GM18907 (cell line): ENCODE measurements around the gene NR1I3.
"Not testable (repeated sequence)": the region's sequence is repeated elsewhere in the genome, so short reads cannot be mapped to it uniquely, and the experiment has no call there.

Experiments used
- ATAC-seq: cut with Tn5 transposase; IDR thresholded peaks from one replicate; pipeline ENCODE4 v1.9.1; 2021; ENCODE audit warnings: mild to moderate bottlenecking, moderate library complexity; ENCODE audit not compliant: unreplicated experiment

The NR1I3 gene

DNA sequence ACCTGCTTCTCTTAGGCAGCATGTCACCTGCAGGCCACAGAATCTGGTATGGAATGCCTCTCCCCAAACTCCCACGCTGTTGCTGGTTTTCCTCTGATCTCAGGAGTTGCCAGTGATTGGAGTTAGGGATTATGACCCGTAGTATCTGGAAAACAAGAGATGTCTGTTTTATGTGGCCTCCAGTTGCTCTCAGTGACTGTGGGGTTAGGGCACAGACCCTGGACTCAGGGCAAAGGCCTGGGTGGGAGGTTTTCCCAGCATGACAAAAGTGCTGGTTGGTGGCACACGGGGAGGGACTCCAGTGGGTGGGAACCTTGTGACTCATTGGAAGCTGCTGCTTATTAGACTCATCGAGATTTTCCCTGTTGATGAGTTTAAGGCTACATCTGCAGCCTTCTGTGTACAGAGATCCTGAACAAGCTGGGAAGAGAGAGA is at the start of gene NR1I3:
Gene NR1I3, minus strand, starts transcription at position 165 of the 435 bp plus-strand sequence. CDS start 1,638 bp downstream, outside the sequence.
- ATAC-seq, result no peak

DNA sequence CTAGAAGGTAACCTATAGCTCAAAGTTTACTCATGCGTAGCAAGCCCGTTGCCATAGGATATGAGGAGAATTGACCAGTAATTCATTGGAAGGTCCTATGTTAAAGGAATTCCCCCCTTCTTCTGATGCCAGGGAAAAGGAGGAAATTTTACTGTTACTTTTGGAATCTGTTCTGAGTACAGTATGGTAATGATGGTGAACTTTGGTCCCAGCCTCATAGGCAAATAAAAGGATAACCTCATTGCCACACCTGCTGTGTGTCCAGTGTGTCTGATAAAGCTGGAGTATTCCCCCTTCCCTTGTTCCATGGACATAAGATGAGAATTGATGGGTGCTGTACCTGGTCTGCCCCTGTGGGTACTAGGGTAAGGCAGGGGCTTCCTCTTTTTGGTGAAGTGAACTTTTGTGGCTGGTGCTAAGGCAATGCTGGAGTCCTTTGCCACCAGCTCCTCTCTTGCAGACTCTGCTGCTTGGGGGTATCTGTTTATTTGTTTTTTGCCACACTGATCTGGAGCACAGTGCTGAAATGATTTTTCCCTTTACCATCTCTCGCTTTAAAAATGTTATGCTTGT is 49.6 kb upstream of the NR1I3 start:
- no peak for ATAC-seq

DNA sequence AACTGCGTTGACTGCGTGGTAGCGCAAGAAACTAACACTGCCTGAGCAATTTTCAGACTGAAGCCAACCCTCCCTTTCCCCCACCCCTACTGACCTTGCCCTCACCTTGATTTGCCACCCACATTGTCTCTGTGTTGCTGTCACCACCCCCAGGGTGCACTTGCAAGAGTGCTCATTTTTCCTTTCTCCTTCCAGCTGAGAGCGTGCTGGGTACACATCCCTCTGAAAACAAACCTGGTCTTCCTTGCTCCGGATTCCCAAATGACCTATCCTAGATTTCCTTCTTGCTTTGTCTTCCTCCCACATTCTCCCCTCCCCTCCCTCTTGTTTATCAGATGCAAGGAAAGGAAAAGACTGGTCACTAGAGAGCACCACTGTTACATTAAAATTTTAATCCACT is 47.5 kb upstream of the NR1I3 start:
- ATAC-seq, result no peak

GRCh38 chr1:161285113-161285512 is 47.1 kb upstream of the NR1I3 start:
- ATAC-seq, result no peak

DNA sequence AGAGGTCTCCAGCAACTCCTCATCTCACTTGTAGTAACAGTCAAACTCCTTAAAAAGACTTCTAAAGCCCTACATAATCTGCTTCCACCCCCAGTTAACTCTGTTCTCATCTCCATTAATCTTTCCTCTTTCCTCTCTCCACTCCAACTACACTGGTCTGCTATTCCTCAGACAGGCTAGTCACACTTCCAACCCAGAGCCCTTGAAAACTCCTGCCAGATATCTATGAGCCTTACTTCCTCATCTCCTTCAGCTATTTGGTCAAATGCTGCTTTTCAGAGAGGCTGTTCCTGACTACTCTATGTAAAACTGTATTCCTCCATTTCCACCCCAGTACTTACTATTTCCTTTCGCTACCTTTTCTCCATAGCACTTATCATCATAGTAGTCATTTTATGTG is 45.0 kb upstream of the NR1I3 start:
- no peak for ATAC-seq

- ATAC-seq, result no peak
Measured at GRCh38 chr1:161274874-161275273, 36.9 kb upstream of the NR1I3 start.

GRCh38 chr1:161273402-161273801 is 35.4 kb upstream of the NR1I3 start:
- ATAC-seq, result no peak

DNA sequence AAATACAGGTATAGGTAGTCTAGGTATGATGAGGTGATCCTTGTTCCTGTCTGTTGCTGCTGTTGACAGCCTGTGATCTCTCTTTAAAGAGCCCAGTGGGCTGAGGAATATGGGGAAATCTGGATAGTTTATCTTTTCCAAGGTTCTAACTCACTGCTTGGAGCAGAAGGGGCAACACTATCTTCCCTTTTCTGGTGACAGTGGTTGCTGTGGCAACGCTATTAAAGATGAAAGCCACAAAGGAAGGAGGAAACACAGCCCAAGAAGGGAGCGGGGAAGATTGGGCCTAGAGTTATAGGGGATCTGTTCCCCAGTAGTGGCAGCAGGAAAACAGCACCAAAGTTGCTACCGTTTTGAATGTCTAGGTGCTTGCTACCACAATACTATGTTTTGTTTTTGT is 29.3 kb upstream of the NR1I3 start:
- ATAC-seq, result no peak

GRCh38 chr1:161266836-161267235 is 28.8 kb upstream of the NR1I3 start:
- no peak for ATAC-seq

DNA sequence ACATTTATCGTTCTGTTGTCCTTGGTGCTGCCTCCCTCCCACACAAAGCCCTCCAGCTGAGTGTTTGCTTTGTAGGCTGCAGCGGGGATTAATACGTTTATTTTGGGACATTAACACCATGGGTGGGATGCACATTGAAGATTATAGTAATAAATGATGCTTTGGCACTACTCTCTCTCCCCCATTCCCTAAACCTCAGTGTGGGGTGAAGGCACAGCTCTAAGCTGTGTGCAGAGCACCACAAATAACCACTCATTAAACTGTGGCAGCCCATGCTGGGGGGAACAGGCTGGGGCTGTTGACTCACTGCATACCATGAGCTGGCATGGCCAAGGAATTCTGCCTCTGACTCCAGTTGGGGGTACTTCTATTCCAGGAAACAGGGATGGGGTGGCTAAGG is 28.2 kb upstream of the NR1I3 start:
- no peak for ATAC-seq

GRCh38 chr1:161265305-161265704 is 27.3 kb upstream of the NR1I3 start:
- ATAC-seq, result no peak

DNA sequence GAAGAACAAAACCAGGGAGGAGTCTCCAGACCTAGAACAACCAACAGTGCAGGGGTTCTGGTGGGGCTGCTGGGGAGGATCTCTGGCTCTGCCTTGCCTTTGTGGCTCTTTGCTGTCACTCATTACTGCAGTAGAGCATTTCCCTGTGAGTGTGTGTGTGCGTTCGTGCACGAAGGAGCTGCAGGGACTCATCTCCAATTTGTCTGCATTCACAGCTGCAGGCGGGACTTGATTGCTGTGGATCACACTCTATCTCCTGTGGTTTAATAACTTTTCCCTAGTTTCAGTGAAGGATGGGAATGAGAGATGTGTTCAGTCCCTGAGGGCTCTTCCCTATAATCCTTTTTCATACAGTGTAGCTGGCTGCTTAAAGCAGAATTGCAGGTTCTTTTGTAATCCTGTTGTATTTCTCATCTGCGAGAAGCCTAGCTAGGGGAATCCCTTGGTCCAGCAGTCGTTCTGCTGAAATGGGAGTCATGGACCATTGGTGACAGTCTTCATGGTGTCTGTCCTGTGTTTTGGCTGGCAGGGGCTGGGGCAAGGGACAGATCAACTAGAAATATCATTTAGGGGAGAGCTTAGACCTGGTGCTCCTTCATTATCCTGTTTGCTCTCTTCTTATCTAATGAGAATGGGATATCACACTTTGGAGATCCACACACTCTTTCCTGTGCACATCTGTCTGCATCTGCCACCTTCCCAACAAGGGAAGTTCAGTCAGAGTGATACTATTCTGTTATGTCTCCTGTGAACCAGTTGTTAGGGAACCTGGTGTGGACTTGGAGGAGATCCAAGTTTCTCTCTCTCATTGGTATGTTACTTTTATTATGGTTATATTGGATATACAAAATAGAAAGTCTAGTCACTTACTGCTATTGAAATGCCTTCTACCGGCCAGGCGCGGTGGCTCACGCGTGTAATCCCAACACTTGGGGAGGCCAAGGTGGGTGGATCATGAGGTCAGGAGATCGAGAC is 23.5 kb upstream of the NR1I3 start:
- ATAC-seq, result no peak

DNA sequence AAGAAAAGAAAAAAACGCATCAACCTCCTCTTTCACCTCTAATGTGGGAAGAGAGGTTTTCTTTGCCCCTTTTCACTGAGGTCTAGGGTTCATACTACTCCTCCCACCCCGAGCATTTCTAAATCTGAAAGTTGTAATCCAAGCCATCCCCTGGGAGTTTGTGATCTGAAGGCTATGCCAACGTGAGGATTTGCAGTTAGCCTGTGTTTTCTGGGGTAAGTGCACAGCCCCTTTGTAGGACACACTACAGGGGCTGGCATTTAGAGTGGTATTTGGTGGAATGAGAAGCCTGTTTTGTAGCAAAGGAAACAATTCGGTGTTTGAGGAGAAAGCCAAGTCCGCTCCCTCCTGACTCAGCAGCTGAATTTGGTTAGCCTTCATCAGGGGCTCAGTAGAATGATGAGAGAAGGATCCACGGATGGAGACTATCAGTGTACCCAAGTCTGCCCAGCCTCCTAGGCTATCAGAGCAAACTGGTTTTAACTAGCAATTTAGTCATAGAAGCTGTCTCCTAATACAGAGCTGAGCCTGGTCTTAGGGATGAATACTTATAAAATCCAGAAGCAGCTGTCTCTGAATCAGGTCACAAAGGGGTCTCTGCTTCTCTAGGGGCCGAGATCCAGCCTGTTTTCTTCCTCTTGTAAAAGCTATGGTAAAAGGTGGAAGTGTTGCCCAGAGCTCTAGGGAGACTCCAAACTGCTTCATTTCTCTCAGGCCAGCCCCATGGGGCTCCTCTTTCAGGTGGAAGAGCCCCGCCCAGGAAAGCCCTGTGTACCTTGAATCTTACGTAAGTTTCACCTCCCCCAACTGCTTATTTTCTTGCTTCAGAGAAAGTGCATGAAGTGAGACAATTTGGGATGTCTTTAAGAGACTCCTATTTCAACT is 22.6 kb upstream of the NR1I3 start:
- no peak for ATAC-seq

- ATAC-seq, result no peak
Measured at GRCh38 chr1:161259765-161260164, 21.8 kb upstream of the NR1I3 start.

DNA sequence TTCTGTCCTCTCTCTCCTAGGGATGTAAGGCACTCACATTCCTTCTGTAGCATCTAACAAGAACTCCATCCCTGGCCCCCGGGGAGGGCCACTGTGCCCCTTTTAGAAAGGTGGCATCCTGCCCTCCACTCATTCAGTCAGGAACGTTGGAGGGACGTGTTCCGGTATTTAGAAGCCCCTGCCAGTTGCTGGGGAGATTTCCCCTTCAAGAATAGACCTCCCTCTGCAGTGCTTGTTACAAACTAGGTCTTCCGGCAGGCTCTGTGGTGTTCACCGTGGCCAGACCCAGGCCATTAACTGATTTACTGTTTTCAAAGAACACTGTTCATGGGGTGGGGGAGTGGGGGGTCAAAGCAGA is 21.3 kb upstream of the NR1I3 start:
- ATAC-seq, result no peak

- peak; percentile 62 for ATAC-seq
Measured at GRCh38 chr1:161258439-161259344, 20.7 kb upstream of the NR1I3 start, which contains the start of gene PCP4L1. TSS of gene PCP4L1 (plus strand) at chr1:161258745. CDS start at chr1:161258975, 230 bp downstream.

- ATAC-seq, result not testable (repeated sequence)
Measured at GRCh38 chr1:161257109-161257508, 19.1 kb upstream of the NR1I3 start.

DNA sequence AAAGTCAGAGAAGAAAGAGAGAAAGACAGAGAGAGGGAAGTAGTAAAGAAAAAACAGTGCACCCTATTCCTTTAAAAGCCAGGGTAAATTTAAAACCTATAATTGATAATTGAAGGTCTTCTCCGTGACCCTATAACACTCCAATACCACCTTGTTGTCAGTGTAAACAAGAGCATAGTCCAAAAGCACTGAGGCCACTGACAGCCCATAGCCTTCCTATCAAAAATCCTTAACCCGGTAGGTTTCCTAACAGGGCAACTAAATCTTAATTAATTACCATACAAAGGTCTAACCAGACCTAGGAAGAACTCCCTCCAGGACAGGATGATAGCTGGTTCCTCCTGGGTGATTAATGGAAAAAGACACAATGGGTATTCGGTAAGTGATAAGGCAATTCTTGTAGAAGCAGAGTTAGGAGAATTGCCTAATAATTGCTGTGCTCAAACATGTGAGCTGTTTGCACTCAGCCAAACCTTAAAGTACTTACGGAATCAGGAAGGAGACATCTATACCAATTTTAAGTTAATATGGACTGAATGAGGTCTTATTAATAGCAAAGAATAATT is 18.0 kb upstream of the NR1I3 start:
- ATAC-seq, result not testable (repeated sequence)

DNA sequence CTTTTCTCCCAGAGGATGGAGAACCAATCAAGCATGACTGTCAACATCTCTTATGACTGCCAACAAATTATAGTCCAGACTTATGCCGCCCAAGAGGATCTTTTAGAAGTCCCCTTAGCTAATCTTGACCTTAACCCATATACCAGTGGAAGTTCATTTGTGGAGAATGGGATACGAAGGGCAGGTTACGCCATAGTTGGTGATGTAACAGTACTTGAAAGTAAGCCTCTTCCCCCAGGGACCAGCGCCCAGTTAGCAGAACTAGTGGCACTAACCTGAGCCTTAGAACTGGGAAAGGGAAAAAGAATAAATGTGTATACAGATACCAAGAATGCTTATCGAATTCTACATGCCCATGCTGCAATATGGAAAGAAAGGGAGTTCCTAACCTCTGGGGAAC is 17.3 kb upstream of the NR1I3 start:
- ATAC-seq, result not testable (repeated sequence)

DNA sequence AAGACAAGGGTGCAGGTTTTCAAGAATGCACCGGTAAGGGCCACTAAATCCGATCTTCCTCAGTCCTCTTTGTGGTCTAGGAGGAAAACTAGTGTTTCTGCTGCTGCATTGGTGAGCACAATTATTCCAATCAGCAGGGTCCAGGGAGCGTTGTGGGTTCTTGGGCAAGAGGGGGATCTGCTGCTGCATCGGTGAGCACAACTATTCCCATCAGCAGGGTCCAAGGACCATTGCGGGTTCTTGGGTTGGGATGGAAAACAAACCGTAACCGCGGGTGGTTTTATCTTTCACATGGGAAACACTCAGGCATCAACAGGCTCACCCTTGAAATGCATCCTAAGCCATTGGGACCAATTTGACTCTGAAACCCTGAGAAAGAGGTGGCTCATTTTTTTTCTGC is 13.6 kb upstream of the NR1I3 start:
- no peak for ATAC-seq
